ENCODE measurements around the gene SCART1. TPM values are rescaled to one million over a fixed set of nuclear protein-coding genes. Genes with fewer than 3 reads are reported as not detected.

SCART1 gene
- total and polyA plus RNA-seq, 10 of the 15 experiments (the other 5 are each of a cell fraction or from before 2014, with no cell fraction given) = 0.05 to 22.0 (median 0.58) TPM

DNA sequence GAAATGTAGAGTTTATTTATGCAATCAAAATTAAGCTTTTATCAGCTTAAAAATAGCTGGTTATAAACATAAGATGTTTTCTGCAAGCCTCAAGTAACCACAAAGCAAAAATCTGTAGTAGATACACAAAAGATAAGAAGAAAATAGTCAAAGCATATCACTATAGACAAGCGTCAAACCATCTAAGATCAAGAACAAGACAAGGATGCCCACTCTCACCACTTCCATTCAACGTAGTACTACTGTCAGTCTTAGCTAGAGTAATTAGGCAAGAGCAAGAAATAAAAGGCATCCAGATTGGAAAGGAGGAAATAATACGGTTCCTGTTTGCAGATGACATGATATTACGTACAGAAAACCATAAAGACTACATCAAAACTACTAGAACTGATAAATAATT, 56.0 kb downstream of the SCART1 start:
- no peak for DNase-seq (ENCODE audit: low read depth, low spot score)
- Histone ChIP-seq H3K4me3 (no peak overlapping the region), H2AFZ (ENCODE audit: control insufficient read depth, low read depth, low read length) (no peak overlapping the region), H3K4me1 (ENCODE audit: control insufficient read depth, insufficient read depth, low read length) (no peaks in the 10 kb centered on the region), H3K4me2 (ENCODE audit: control insufficient read depth, insufficient read depth) (no peak overlapping the region), H3K9ac (ENCODE audit: control insufficient read depth, insufficient read depth, low read length) (no peak overlapping the region), H3K36me3 (ENCODE audit: control insufficient read depth in 2 of 2, insufficient read depth in 2 of 2, low read length in 1 of 2) (no peaks in the 10 kb centered on the region), H3K79me2 (ENCODE audit: control insufficient read depth, insufficient read depth, low read length) (no peaks in the 10 kb centered on the region), H3K9me3 (replicated peaks; ENCODE audit: control insufficient read depth, insufficient read depth, low read length) (no peaks in the 10 kb centered on the region; the same call in 2 of the 3 replicates), H4K20me1 (ENCODE audit: control insufficient read depth, insufficient read depth) (no peaks in the 10 kb centered on the region), H3K27ac (ENCODE audit: control insufficient read depth, insufficient read depth) (no peak overlapping the region), H3K27me3 (replicated peaks in 1 of 2; ENCODE audit: control insufficient read depth in 2 of 2, insufficient read depth in 2 of 2, low read length in 1 of 2) (no peaks in the 10 kb centered on the region; a peak in 1 of 4 replicates)
- intact Hi-C loops (cut with micrococcal nuclease; ENCODE audit: unreplicated experiment) = loop anchor here (5.0 kb wide), 1 partner anchor 792 kb away; no protein-coding TSS in a partner anchor
- FAIRE-seq = no peak
- WGBS (ENCODE audit: insufficient coverage, insufficient replicate concordance, low lambda C conversion rate, missing lambda C conversion rate) = 42% methylated on average over 4 of the region's 4 CpGs
- no peak for ATAC-seq
- BruUV-seq (replicated peaks) = no TSS peak
- in situ Hi-C loops (cut with MboI) = no loop called here
- SMC1A ChIA-PET (ENCODE audit: uncharacterized antibody, unreplicated experiment) = no interaction called here
- POLR2A ChIA-PET = no interaction called here
- RAD21 ChIA-PET (ENCODE audit: unreplicated experiment) = no interaction called here
- CTCF ChIA-PET = interaction anchor here (0.7 kb wide), 1 partner anchor 72 kb away, joined by 3 read pairs; no protein-coding TSS in a partner anchor
- TF ChIP-seq POLR2AphosphoS5 (IDR thresholded peaks at IDR 0.05; ENCODE audit: low read length) = no peak
- no peak for TF ChIP-seq ZNF24 (IDR thresholded peaks at IDR 0.05)
- no peak for TF ChIP-seq RBBP5 (conservative IDR thresholded peaks at IDR 0.05)
- TF ChIP-seq, protein P1, sequence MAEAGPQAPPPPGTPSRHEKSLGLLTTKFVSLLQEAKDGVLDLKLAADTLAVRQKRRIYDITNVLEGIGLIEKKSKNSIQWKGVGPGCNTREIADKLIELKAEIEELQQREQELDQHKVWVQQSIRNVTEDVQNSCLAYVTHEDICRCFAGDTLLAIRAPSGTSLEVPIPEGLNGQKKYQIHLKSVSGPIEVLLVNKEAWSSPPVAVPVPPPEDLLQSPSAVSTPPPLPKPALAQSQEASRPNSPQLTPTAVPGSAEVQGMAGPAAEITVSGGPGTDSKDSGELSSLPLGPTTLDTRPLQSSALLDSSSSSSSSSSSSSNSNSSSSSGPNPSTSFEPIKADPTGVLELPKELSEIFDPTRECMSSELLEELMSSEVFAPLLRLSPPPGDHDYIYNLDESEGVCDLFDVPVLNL (IDR thresholded peaks at IDR 0.05; ENCODE audit: low read depth, low read length) = no peak
- no peak for TF ChIP-seq NR2F1 (conservative IDR thresholded peaks at IDR 0.05)
- TF ChIP-seq HDAC6 (IDR thresholded peaks at IDR 0.05; ENCODE audit: unreplicated experiment) = no peak
- TF ChIP-seq BRCA1 (IDR thresholded peaks at IDR 0.05; ENCODE audit: low read depth, low read length) = no peak

DNA sequence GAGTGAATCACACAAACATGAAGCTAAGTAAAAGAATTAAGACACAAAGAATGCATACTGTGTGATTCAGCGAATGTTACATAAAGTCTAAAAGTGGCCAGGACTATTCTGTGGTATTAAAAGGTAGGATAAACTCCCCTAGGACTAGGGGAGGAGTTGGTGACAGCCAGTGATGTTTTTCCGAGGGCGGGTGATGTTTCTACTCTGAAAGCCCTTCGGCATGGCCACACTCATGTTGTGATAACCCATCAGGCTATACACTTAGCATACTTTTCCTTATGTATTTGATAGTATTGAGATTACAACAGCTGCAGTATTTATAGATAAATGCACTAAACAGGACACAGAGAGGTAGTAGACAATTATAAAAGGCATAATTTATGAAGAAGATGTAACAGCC, 57.7 kb downstream of the SCART1 start:
- ChIA-PET SMC1A (ENCODE audit: uncharacterized antibody, unreplicated experiment) (no interaction called here), POLR2A (no interaction called here), RAD21 (ENCODE audit: unreplicated experiment) (no interaction called here), CTCF (no interaction called here)
- Histone ChIP-seq H3K27ac (ENCODE audit: control insufficient read depth, insufficient read depth) (no peak overlapping the region), H3K4me2 (ENCODE audit: control insufficient read depth, insufficient read depth) (no peak overlapping the region), H3K79me2 (ENCODE audit: control insufficient read depth, insufficient read depth, low read length) (no peaks in the 10 kb centered on the region), H3K9ac (ENCODE audit: control insufficient read depth, insufficient read depth, low read length) (no peak overlapping the region), H3K9me3 (replicated peaks; ENCODE audit: control insufficient read depth, insufficient read depth, low read length) (no peaks in the 10 kb centered on the region; the same call in 2 of the 3 replicates), H2AFZ (ENCODE audit: control insufficient read depth, low read depth, low read length) (no peak overlapping the region), H4K20me1 (ENCODE audit: control insufficient read depth, insufficient read depth) (no peaks in the 10 kb centered on the region), H3K36me3 (ENCODE audit: control insufficient read depth in 2 of 2, insufficient read depth in 2 of 2, low read length in 1 of 2) (no peaks in the 10 kb centered on the region), H3K27me3 (replicated peaks in 1 of 2; ENCODE audit: control insufficient read depth in 2 of 2, insufficient read depth in 2 of 2, low read length in 1 of 2) (no peaks in the 10 kb centered on the region; a peak in 1 of 4 replicates), H3K4me3 (no peak overlapping the region), H3K4me1 (ENCODE audit: control insufficient read depth, insufficient read depth, low read length) (no peaks in the 10 kb centered on the region)
- ATAC-seq (no peak), DNase-seq (ENCODE audit: low read depth, low spot score) (no peak), FAIRE-seq (no peak)
- no TSS peak for BruUV-seq (replicated peaks)
- intact Hi-C loops (cut with micrococcal nuclease; ENCODE audit: unreplicated experiment) (no loop called here), in situ Hi-C loops (cut with MboI) (no loop called here)
- WGBS (ENCODE audit: insufficient coverage, insufficient replicate concordance, low lambda C conversion rate, missing lambda C conversion rate) = 24% methylated on average over 4 of the region's 4 CpGs
- TF ChIP-seq ETV6 (conservative IDR thresholded peaks at IDR 0.05 in 1 of 2, IDR thresholded peaks at IDR 0.05 in 1 of 2; ENCODE audit: borderline replicate concordance in 1 of 2, low read depth in 1 of 2) (no peak), NR2F1 (conservative IDR thresholded peaks at IDR 0.05) (no peak), ELK1 (IDR thresholded peaks at IDR 0.05; ENCODE audit: low read depth, low read length) (no peak), NFXL1 (IDR thresholded peaks at IDR 0.05; ENCODE audit: borderline replicate concordance) (no peak), EZH2 (IDR thresholded peaks at IDR 0.05; ENCODE audit: borderline replicate concordance, control insufficient read depth, low read depth, low read length) (no peak), TBL1XR1 (IDR thresholded peaks at IDR 0.05; ENCODE audit: low read depth, low read length) (no peak), GATAD2B (conservative IDR thresholded peaks at IDR 0.05; ENCODE audit: low read depth) (no peak)
- TF ChIP-seq, protein P1 (IDR thresholded peaks at IDR 0.05; ENCODE audit: low read depth, low read length) = no peak
- TF ChIP-seq, protein P2, sequence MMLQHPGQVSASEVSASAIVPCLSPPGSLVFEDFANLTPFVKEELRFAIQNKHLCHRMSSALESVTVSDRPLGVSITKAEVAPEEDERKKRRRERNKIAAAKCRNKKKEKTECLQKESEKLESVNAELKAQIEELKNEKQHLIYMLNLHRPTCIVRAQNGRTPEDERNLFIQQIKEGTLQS (IDR thresholded peaks at IDR 0.05; ENCODE audit: borderline replicate concordance, extremely low read depth, low read depth, low read length) = no peak
